Measurements from ENCODE around the gene SFI1.

The SFI1 gene

DNA sequence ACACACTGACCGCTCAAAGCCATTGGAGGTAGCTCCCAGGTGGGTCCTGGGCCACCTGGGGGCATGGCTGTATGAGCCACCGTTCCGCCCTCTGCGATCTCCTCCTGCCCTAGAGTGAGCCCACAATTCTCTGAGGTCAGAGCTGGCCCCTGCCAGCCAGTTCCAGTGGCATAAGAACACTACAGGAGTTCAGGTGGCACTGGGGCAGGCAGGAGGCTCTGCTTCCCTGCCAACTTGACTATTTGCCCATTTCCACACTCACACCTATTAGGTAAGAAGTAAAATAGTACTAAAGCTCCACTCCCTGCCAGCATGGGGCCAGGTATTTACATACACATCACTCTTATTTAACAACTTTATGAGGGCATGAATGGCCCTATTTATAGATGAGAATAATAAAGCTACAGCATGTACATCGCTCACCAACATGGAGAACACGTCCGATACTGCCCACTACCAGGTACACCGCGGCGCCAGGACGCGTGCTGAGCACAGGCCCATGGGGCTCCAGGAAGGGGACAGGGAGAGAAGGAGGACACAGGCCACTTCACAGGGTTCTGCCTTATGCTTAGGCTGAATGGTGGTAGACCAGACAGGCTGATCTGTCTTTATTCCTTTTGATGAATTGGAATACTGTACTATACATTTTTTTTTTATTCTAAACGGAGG is 139.4 kb downstream of the SFI1 start:
- no peaks in the 10 kb centered on the region for H3K27me3 ChIP-seq (ENCODE audit: control insufficient read depth, insufficient read depth, low read length, poor library complexity, severe bottlenecking)
- no peaks in the 10 kb centered on the region for H3K36me3 ChIP-seq (ENCODE audit: control insufficient read depth, insufficient read depth, low read length)
- H3K4me1 ChIP-seq (ENCODE audit: control insufficient read depth, insufficient read depth, low read length): peaks cover 4% of the 10 kb centered on the region
- no peak overlapping the region for H3K27ac ChIP-seq (ENCODE audit: insufficient read depth, low read depth, low read length, poor library complexity, severe bottlenecking)
- H3K9me3 ChIP-seq (ENCODE audit: control insufficient read depth, low read length): no peaks in the 10 kb centered on the region
- no peak overlapping the region for H3K4me3 ChIP-seq (ENCODE audit: insufficient read depth, low read depth, low read length)
- WGBS, 2 experiments: 92 to 93% methylated on average over 13 of the region's 13 CpGs

DNA sequence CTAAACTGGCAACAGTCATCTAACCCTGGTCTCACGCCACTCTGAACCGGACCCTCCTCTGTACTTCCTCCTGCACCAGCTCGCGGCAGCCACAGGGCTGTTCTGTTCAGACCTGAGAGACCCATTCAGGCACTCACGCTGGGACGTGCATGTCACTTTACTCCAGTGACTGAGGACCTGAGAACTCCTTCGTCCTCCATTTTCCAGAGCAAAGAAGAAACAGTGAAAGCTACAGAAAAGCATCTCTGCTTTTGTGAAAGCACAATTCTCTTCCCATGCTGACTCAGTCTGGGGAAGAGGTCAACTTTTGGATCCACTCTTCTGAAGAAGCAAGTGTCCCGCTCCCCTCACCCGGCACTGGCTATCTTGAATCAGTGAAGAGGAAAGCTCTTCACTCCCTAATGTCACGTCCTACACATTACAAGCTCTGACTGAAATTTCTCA is 141.1 kb downstream of the SFI1 start:
- no peak overlapping the region for H3K27ac ChIP-seq (ENCODE audit: insufficient read depth, low read depth, low read length, poor library complexity, severe bottlenecking)
- 90 to 91% methylated on average over 10 of the region's 10 CpGs for WGBS, 2 experiments
- no peaks in the 10 kb centered on the region for H3K9me3 ChIP-seq (ENCODE audit: control insufficient read depth, low read length)
- H3K27me3 ChIP-seq (ENCODE audit: control insufficient read depth, insufficient read depth, low read length, poor library complexity, severe bottlenecking): no peaks in the 10 kb centered on the region
- no peaks in the 10 kb centered on the region for H3K4me1 ChIP-seq (ENCODE audit: control insufficient read depth, insufficient read depth, low read length)
- no peak overlapping the region for H3K4me3 ChIP-seq (ENCODE audit: insufficient read depth, low read depth, low read length)
- H3K36me3 ChIP-seq (ENCODE audit: control insufficient read depth, insufficient read depth, low read length): no peaks in the 10 kb centered on the region

DNA sequence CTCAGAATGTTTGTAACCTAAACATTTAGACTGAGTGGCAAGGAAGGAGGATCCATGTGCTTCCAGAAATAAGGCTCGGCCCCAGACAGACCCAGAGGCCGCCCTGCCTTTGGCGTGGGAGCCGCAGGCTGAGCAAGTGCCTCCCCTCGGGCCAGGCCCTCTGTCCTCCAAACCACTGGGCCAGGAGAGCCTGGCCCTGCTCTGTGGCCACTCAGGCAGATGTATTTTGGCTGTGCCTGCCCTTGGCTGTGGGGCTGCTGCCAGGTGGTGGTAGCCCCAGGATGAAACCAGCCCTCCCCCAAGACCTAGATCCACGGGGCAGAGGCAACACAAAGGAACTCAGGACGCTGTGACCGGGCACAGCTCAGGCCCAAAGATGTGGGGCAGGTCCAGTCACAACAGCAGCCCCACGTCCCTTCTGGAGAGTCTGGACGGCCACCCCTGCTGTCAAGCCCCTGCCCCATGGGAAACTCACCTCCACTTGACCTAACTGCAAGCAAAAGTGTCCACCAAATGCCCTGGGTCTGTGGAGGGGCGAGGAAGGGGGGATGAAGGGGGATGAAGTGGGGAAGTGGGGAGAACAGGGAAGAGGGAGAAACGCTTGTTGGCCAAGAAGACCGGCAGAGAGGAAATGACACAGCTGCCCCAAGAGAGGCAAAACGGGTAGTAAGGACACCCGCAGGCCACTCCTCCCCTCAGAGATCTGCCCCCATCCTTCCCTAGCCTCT is 141.7 kb downstream of the SFI1 start:
- Histone ChIP-seq H3K9me3 (ENCODE audit: control insufficient read depth, low read length) (no peaks in the 10 kb centered on the region), H3K36me3 (ENCODE audit: control insufficient read depth, insufficient read depth, low read length) (no peaks in the 10 kb centered on the region), H3K4me1 (ENCODE audit: control insufficient read depth, insufficient read depth, low read length) (no peaks in the 10 kb centered on the region), H3K27me3 (ENCODE audit: control insufficient read depth, insufficient read depth, low read length, poor library complexity, severe bottlenecking) (no peaks in the 10 kb centered on the region), H3K4me3 (ENCODE audit: insufficient read depth, low read depth, low read length) (no peak overlapping the region), H3K27ac (ENCODE audit: insufficient read depth, low read depth, low read length, poor library complexity, severe bottlenecking) (no peak overlapping the region)
- WGBS, 2 experiments: 91 to 95% methylated on average over 15 of the region's 15 CpGs

DNA sequence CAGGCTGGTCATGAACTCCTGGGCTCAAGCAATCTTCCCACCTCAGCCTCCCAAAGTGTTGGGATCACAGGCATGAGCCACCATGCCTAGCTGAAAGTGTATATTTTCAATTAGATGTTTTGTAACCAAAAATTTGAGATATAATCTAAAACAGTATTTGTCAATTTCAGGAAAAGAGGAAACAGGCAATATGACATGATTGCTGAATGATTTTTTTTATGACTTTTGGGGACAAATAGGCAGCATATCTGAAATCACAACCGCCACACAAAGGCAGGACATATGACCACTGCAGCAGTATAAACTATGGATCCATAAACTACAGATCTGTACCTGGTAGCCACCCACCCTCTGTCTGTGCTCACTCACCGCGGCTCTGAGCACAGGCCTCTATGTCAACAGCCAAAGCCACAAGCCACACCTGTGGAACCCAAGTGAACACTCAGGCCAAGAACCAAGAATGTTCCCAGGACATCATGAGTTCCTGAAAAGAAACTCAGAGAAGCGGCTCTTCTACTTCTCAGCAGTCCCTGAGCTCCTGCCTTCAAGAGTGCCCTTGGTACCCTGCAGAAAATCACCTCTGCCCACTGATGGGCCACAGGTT is 143.2 kb downstream of the SFI1 start:
- WGBS, 2 experiments: 94 to 97% methylated on average over 4 of the region's 4 CpGs

DNA sequence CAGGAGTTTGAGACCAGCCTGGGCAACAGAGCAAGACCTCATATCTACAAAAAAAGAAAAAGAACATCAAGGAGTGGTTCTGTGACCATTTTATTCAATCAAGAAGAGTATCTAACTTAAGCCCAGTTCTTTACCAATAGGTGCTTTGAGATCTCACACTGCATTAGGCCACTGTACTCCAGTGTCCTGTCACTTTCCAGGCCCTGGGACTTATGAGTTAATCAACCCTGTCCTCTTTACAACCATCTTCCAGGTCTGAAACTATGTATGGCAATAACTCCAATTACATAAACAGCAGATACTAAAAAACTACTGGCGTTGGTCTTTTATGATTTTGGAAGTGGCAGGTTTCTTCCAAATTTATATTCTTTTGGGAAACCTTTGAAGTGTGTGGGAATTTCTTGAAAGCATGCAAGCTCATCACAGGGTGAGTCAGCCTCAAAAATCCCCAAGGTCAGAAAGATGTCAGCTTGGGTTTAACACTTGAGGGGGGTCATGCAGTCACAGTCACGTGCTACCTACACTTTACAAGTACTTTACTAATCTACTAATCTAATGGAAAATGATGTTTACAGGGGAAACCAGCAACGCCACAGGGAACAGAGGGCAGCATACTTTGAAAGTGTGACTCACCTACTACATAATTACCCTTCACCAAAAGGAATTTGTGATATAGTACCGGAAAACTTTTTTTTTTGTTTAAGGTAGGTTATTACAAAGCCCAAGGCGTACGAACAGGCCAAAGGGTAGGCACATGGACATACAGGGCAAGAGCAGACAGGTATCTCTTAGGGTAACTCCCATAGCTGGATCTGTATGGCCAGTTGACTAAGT is 150.1 kb downstream of the SFI1 start:
- H3K9me3 ChIP-seq (ENCODE audit: control insufficient read depth, low read length): no peaks in the 10 kb centered on the region
- peaks cover 4% of the 10 kb centered on the region for H3K36me3 ChIP-seq (ENCODE audit: control insufficient read depth, insufficient read depth, low read length)
- H3K27ac ChIP-seq (ENCODE audit: insufficient read depth, low read depth, low read length, poor library complexity, severe bottlenecking): no peak overlapping the region
- H3K27me3 ChIP-seq (ENCODE audit: control insufficient read depth, insufficient read depth, low read length, poor library complexity, severe bottlenecking): no peaks in the 10 kb centered on the region
- WGBS, 2 experiments: 94 to 96% methylated on average over 3 to 6 of the region's 6 CpGs
- no peak overlapping the region for H3K4me3 ChIP-seq (ENCODE audit: insufficient read depth, low read depth, low read length)
- H3K4me1 ChIP-seq (ENCODE audit: control insufficient read depth, insufficient read depth, low read length): no peaks in the 10 kb centered on the region

More for the DNA sequence above, 143.2 kb downstream of the SFI1 start:
- no peaks in the 10 kb centered on the region for H3K36me3 ChIP-seq (ENCODE audit: control insufficient read depth, insufficient read depth, low read length)
- H3K4me3 ChIP-seq (ENCODE audit: insufficient read depth, low read depth, low read length): no peak overlapping the region
- no peaks in the 10 kb centered on the region for H3K4me1 ChIP-seq (ENCODE audit: control insufficient read depth, insufficient read depth, low read length)
- no peaks in the 10 kb centered on the region for H3K27me3 ChIP-seq (ENCODE audit: control insufficient read depth, insufficient read depth, low read length, poor library complexity, severe bottlenecking)
- no peaks in the 10 kb centered on the region for H3K9me3 ChIP-seq (ENCODE audit: control insufficient read depth, low read length)
- no peak overlapping the region for H3K27ac ChIP-seq (ENCODE audit: insufficient read depth, low read depth, low read length, poor library complexity, severe bottlenecking)

DNA sequence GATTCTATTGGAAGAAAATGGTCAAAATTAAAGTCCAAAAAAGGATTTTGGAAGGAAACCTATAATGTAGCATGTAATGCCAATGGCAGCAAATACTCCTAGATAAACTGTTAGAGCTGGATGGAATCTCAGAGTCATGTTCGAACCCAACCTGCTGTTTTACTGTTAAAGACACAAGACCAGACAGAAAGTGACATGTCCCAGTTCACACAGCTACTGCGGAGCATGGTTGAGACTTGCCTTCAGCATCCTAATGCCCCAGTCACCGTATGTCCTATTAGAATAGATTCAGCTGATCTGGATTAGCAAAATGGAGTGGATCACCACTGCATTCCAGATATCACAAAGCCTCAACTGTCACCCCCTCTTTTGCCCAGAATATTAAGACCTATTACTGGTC is 150.7 kb downstream of the SFI1 start:
- no peak overlapping the region for H3K27ac ChIP-seq (ENCODE audit: insufficient read depth, low read depth, low read length, poor library complexity, severe bottlenecking)
- peaks cover 4% of the 10 kb centered on the region for H3K36me3 ChIP-seq (ENCODE audit: control insufficient read depth, insufficient read depth, low read length)
- H3K9me3 ChIP-seq (ENCODE audit: control insufficient read depth, low read length): no peaks in the 10 kb centered on the region
- no peaks in the 10 kb centered on the region for H3K27me3 ChIP-seq (ENCODE audit: control insufficient read depth, insufficient read depth, low read length, poor library complexity, severe bottlenecking)
- no peaks in the 10 kb centered on the region for H3K4me1 ChIP-seq (ENCODE audit: control insufficient read depth, insufficient read depth, low read length)
- H3K4me3 ChIP-seq (ENCODE audit: insufficient read depth, low read depth, low read length): no peak overlapping the region
- WGBS, 2 experiments: 93 to 96% methylated on average over 3 of the region's 3 CpGs

DNA sequence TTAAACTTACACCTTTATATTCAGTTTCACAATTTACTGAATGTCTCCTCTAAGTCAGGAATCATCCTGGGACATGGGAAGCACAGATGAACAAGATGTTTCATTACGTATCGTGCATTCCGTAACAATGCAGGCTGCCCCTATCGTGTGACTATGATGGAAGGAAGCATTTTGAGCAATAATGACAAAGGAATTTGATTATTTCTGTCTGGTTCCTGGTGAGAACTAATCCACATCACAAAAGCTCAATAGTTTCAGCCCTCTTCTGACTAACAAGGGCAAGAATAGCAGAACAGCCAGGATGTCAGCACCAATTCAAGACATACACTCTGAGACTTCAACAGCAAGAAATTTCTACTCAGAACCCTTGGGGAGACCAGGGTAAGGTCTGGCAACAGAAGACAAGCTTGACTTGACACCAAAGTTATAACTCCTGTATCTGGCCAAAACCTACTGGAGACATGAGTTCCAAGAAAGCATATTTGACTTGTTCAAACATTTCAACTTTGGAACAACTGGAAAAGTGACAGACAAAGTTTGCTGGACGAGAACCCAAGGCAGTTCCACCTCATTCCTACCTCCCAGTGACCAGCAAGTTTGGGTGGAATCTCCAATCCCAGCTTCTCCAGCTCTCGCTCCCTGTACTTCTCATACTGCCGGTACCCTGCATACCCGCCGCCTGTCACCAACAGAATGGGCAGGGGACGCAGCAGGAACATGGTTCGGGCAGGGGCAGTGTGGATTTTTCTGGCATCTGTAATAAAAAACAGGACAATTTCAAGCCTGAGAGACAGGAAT is 151.4 kb downstream of the SFI1 start:
- no peaks in the 10 kb centered on the region for H3K4me1 ChIP-seq (ENCODE audit: control insufficient read depth, insufficient read depth, low read length)
- no peaks in the 10 kb centered on the region for H3K27me3 ChIP-seq (ENCODE audit: control insufficient read depth, insufficient read depth, low read length, poor library complexity, severe bottlenecking)
- H3K4me3 ChIP-seq (ENCODE audit: insufficient read depth, low read depth, low read length): no peak overlapping the region
- peaks cover 4% of the 10 kb centered on the region for H3K36me3 ChIP-seq (ENCODE audit: control insufficient read depth, insufficient read depth, low read length)
- 88 to 91% methylated on average over 11 of the region's 11 CpGs for WGBS, 2 experiments
- no peak overlapping the region for H3K27ac ChIP-seq (ENCODE audit: insufficient read depth, low read depth, low read length, poor library complexity, severe bottlenecking)
- H3K9me3 ChIP-seq (ENCODE audit: control insufficient read depth, low read length): no peaks in the 10 kb centered on the region

DNA sequence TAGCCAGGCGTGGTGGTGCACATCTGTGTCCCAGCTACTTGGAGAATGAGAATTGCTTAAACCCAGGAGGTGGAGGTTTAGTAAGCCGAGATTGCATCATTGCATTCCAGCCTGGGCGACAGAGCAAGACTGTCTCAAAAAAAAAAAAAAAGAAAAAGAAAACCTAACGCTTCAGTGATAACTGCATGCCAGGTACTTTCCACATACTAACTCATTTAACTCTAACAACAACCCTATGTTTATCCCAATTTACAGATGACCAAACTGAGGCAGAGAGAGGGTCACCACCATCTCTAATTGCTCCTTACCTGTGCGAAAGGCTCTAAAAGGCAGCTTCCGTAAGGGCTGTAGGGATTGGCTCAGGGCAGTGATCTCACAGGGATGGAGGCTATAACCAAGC is 154.1 kb downstream of the SFI1 start:
- no peak overlapping the region for H3K4me3 ChIP-seq (ENCODE audit: insufficient read depth, low read depth, low read length)
- H3K27me3 ChIP-seq (ENCODE audit: control insufficient read depth, insufficient read depth, low read length, poor library complexity, severe bottlenecking): no peaks in the 10 kb centered on the region
- no peaks in the 10 kb centered on the region for H3K4me1 ChIP-seq (ENCODE audit: control insufficient read depth, insufficient read depth, low read length)
- H3K27ac ChIP-seq (ENCODE audit: insufficient read depth, low read depth, low read length, poor library complexity, severe bottlenecking): no peak overlapping the region
- no peaks in the 10 kb centered on the region for H3K9me3 ChIP-seq (ENCODE audit: control insufficient read depth, low read length)
- 88 to 92% methylated on average over 6 of the region's 6 CpGs for WGBS, 2 experiments
- peaks cover 4% of the 10 kb centered on the region for H3K36me3 ChIP-seq (ENCODE audit: control insufficient read depth, insufficient read depth, low read length)

DNA sequence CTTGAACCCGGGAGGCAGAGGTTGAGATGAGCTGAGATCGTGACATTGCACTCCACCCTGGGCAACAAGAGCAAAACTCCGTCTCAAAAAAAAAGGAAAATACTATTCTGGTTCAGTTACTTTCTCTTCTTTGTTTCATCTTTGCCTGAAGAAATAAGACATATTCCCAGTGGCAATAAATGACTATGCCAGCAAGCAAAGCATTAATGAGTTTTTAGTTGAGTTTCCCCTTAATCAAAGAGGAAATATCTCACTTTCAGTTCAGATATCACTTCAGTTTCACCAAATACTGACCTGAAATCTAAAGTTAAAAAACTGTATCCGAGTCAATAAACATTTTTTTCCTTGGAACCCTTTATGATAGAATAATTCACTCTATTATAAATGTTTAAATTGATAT is 155.3 kb downstream of the SFI1 start:
- Histone ChIP-seq H3K4me3 (ENCODE audit: insufficient read depth, low read depth, low read length) (no peak overlapping the region), H3K36me3 (ENCODE audit: control insufficient read depth, insufficient read depth, low read length) (peaks cover 4% of the 10 kb centered on the region), H3K27ac (ENCODE audit: insufficient read depth, low read depth, low read length, poor library complexity, severe bottlenecking) (no peak overlapping the region), H3K9me3 (ENCODE audit: control insufficient read depth, low read length) (no peaks in the 10 kb centered on the region), H3K27me3 (ENCODE audit: control insufficient read depth, insufficient read depth, low read length, poor library complexity, severe bottlenecking) (no peaks in the 10 kb centered on the region), H3K4me1 (ENCODE audit: control insufficient read depth, insufficient read depth, low read length) (no peaks in the 10 kb centered on the region)
- 94 to 97% methylated on average over 3 to 4 of the region's 4 CpGs for WGBS, 2 experiments

Measured in ectodermal cell (in vitro differentiated cells).